ENCODE results near the gene SLC22A1.
"Not testable (repeated sequence)": the region's sequence is repeated elsewhere in the genome, so short reads cannot be mapped to it uniquely, and the experiment has no call there.

The SLC22A1 gene

GRCh38 chr6:160118620-160119229, 2.9 kb upstream of the SLC22A1 start:
- H3K27ac ChIP-seq (ENCODE audit: low read depth in 2 of 2, low read length in 2 of 2) = no peak overlapping the region

GRCh38 chr6:160120087-160120486, 1.5 kb upstream of the SLC22A1 start:
- Histone ChIP-seq H3K4me3 (ENCODE audit: low read length in 2 of 2) (no peak overlapping the region), H3K36me3 (ENCODE audit: control insufficient read depth in 2 of 2, insufficient read depth in 2 of 2, low read length in 2 of 2) (peaks cover 5 to 7% of the 10 kb centered on the region in 2 donors), H3K9ac (ENCODE audit: low read depth in 1 of 2, low read length in 2 of 2) (no peak overlapping the region)

More at GRCh38 chr6:160118620-160119229, 2.9 kb upstream of the SLC22A1 start:
- Histone ChIP-seq H3K4me1 (ENCODE audit: control insufficient read depth in 2 of 2, insufficient read depth in 2 of 2, low read length in 2 of 2) (no peaks in the 10 kb centered on the region), H3K9ac (ENCODE audit: low read depth in 1 of 2, low read length in 2 of 2) (no peak overlapping the region), H3K27me3 (ENCODE audit: control insufficient read depth in 2 of 2, insufficient read depth in 2 of 2, low read length in 2 of 2) (no peaks in the 10 kb centered on the region), H3K4me3 (ENCODE audit: low read length in 2 of 2) (no peak overlapping the region), H3K36me3 (ENCODE audit: control insufficient read depth in 2 of 2, insufficient read depth in 2 of 2, low read length in 2 of 2) (peaks cover 5 to 7% of the 10 kb centered on the region in 2 donors), H3K9me3 (ENCODE audit: control insufficient read depth in 2 of 2, low read length in 2 of 2) (no peaks in the 10 kb centered on the region)

GRCh38 chr6:160121981-160122380, 366 bp downstream of the SLC22A1 start:
- Histone ChIP-seq H3K4me1 (ENCODE audit: control insufficient read depth in 2 of 2, insufficient read depth in 2 of 2, low read length in 2 of 2) (no peaks in the 10 kb centered on the region), H3K36me3 (ENCODE audit: control insufficient read depth in 2 of 2, insufficient read depth in 2 of 2, low read length in 2 of 2) (peaks cover 5 to 7% of the 10 kb centered on the region in 2 donors), H3K4me3 (ENCODE audit: low read length in 2 of 2) (no peak overlapping the region), H3K27ac (ENCODE audit: low read depth in 2 of 2, low read length in 2 of 2) (no peak overlapping the region), H3K9ac (ENCODE audit: low read depth in 1 of 2, low read length in 2 of 2) (no peak overlapping the region), H3K27me3 (ENCODE audit: control insufficient read depth in 2 of 2, insufficient read depth in 2 of 2, low read length in 2 of 2) (no peaks in the 10 kb centered on the region), H3K9me3 (ENCODE audit: control insufficient read depth in 2 of 2, low read length in 2 of 2) (no peaks in the 10 kb centered on the region)

More at GRCh38 chr6:160120087-160120486, 1.5 kb upstream of the SLC22A1 start:
- H3K27me3 ChIP-seq (ENCODE audit: control insufficient read depth in 2 of 2, insufficient read depth in 2 of 2, low read length in 2 of 2) = no peaks in the 10 kb centered on the region
- H3K4me1 ChIP-seq (ENCODE audit: control insufficient read depth in 2 of 2, insufficient read depth in 2 of 2, low read length in 2 of 2) = no peaks in the 10 kb centered on the region
- no peak overlapping the region for H3K27ac ChIP-seq (ENCODE audit: low read depth in 2 of 2, low read length in 2 of 2)
- H3K9me3 ChIP-seq (ENCODE audit: control insufficient read depth in 2 of 2, low read length in 2 of 2) = no peaks in the 10 kb centered on the region

- Histone ChIP-seq H3K4me1 (ENCODE audit: control insufficient read depth in 2 of 2, insufficient read depth in 2 of 2, low read length in 2 of 2) (no peaks in the 10 kb centered on the region), H3K9ac (ENCODE audit: low read depth in 1 of 2, low read length in 2 of 2) (no peak overlapping the region), H3K27me3 (ENCODE audit: control insufficient read depth in 2 of 2, insufficient read depth in 2 of 2, low read length in 2 of 2) (no peaks in the 10 kb centered on the region), H3K4me3 (ENCODE audit: low read length in 2 of 2) (no peak overlapping the region), H3K36me3 (ENCODE audit: control insufficient read depth in 2 of 2, insufficient read depth in 2 of 2, low read length in 2 of 2) (peaks cover under 1 to 2% of the 10 kb centered on the region in 2 donors), H3K9me3 (ENCODE audit: control insufficient read depth in 2 of 2, low read length in 2 of 2) (no peaks in the 10 kb centered on the region), H3K27ac (ENCODE audit: low read depth in 2 of 2, low read length in 2 of 2) (no peak overlapping the region)
These were observed 1.1 kb downstream of the SLC22A1 start for GRCh38 chr6:160122744-160123143.

DNA sequence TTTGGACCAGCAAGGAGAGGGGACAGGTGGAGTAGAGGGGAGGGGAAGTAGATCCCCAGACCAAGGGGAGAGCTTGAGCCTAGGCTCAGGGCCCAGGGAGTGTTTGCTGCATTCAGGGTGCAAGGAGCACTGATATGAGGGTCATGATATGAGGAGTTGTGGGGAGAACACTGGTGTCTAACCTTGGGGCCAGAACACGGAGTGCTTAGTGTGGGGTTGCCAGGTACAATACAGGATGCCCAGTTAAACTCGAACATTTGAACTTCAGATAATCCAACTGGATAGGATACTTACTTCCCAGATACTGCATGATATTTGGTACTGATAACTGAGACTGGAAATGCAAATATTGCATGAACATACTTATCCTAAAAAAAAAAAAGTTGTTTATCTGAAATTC, 2.4 kb downstream of the SLC22A1 start:
- Histone ChIP-seq H3K27ac (ENCODE audit: low read depth in 2 of 2, low read length in 2 of 2) (no peak overlapping the region), H3K4me3 (ENCODE audit: low read length in 2 of 2) (no peak overlapping the region), H3K9me3 (ENCODE audit: control insufficient read depth in 2 of 2, low read length in 2 of 2) (no peaks in the 10 kb centered on the region), H3K36me3 (ENCODE audit: control insufficient read depth in 2 of 2, insufficient read depth in 2 of 2, low read length in 2 of 2) (no peaks in the 10 kb centered on the region), H3K27me3 (ENCODE audit: control insufficient read depth in 2 of 2, insufficient read depth in 2 of 2, low read length in 2 of 2) (no peaks in the 10 kb centered on the region), H3K4me1 (ENCODE audit: control insufficient read depth in 2 of 2, insufficient read depth in 2 of 2, low read length in 2 of 2) (no peaks in the 10 kb centered on the region), H3K9ac (ENCODE audit: low read depth in 1 of 2, low read length in 2 of 2) (no peak overlapping the region)

DNA sequence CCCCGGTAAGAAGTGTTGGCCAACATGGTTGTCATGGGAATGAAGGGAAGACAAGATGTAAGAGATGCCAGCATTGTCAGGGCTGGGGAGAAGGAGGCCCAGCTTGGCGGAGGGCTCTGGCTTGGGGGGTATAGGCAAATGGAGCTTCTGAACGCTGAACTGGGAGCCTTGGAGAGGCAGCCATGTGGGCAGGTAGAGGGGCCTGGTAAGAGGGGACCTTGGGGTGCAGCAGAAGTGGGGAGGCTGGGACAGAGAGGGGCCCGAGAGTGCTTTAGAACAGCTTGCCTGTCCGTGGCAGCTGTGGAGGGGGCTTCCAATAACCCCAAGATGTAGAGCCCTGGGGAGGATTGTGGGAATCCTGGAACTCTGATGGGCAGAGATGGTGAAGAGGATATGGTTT, 3.0 kb downstream of the SLC22A1 start:
- Histone ChIP-seq H3K9ac (ENCODE audit: low read depth in 1 of 2, low read length in 2 of 2) (no peak overlapping the region), H3K4me3 (ENCODE audit: low read length in 2 of 2) (no peak overlapping the region), H3K4me1 (ENCODE audit: control insufficient read depth in 2 of 2, insufficient read depth in 2 of 2, low read length in 2 of 2) (no peaks in the 10 kb centered on the region), H3K36me3 (ENCODE audit: control insufficient read depth in 2 of 2, insufficient read depth in 2 of 2, low read length in 2 of 2) (no peaks in the 10 kb centered on the region), H3K27ac (ENCODE audit: low read depth in 2 of 2, low read length in 2 of 2) (no peak overlapping the region), H3K27me3 (ENCODE audit: control insufficient read depth in 2 of 2, insufficient read depth in 2 of 2, low read length in 2 of 2) (no peaks in the 10 kb centered on the region), H3K9me3 (ENCODE audit: control insufficient read depth in 2 of 2, low read length in 2 of 2) (no peaks in the 10 kb centered on the region)

DNA sequence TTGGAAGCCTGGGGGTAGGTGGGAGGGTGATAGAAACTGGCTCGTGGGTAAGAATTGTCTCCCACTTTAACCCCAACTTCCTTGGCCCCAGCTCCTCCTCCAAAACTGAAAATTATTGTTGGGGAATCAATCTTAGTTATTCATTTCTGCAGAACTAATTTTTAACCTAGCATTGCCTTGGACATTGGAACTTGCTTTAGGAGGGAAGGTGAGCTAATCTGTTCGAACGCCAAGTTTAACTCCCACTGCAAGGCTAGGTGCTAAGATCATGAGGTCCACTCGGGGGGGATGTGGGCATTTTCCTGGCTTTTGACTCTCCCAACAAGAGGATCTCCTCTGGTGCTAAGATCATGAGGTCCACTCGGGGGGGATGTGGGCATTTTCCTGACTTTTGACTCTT, 3.5 kb downstream of the SLC22A1 start:
- not testable (repeated sequence) for H3K4me3 ChIP-seq (ENCODE audit: low read length in 2 of 2); H3K27ac ChIP-seq (ENCODE audit: low read depth in 2 of 2, low read length in 2 of 2)

DNA sequence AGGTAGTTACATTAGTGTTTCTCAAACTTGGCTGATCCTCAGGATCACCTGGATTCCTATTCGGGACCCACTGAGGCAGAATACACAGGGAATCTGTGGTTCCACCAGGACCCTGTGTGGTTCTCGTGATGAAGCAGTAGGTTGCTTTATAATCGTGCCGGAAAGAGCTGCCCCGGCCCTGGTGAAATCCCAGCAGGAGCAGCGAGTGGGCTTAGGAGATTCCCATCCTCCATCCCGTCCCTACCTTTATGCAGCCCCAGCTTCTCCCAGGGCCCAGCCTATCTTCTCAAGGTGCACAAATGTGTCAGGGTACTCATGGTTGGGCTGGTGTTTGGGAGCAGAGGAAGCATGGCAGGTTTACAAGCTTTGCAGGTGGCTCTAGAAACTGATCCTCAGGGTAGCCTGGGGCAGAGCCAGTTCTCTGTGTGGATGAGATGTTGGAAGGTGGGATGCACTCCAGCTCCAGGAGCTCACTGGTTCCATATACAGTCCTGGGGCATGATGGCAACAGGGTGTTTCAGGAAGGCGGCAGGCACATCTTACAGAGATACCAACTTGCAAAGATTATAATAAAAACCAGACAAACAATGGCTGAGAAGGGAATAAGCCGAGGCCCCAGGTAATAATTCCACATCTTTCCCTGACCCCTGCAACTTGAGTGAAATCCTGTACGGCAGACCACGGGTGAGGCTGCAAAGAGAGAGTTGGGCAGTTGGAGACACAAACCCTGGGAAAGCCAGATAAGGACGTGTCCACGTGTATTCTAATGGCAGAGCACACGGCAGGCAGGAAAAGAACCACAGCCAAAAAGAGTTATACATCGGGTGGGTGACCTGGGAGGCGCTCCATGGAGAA, 5.9 kb downstream of the SLC22A1 start:
- Histone ChIP-seq H3K9ac (ENCODE audit: low read depth in 1 of 2, low read length in 2 of 2) (no peak overlapping the region), H3K4me1 (ENCODE audit: control insufficient read depth in 2 of 2, insufficient read depth in 2 of 2, low read length in 2 of 2) (no peaks in the 10 kb centered on the region), H3K4me3 (ENCODE audit: low read length in 2 of 2) (no peak overlapping the region), H3K9me3 (ENCODE audit: control insufficient read depth in 2 of 2, low read length in 2 of 2) (no peaks in the 10 kb centered on the region), H3K27me3 (ENCODE audit: control insufficient read depth in 2 of 2, insufficient read depth in 2 of 2, low read length in 2 of 2) (no peaks in the 10 kb centered on the region), H3K36me3 (ENCODE audit: control insufficient read depth in 2 of 2, insufficient read depth in 2 of 2, low read length in 2 of 2) (no peaks in the 10 kb centered on the region), H3K27ac (ENCODE audit: low read depth in 2 of 2, low read length in 2 of 2) (no peak overlapping the region)

More for the DNA sequence above, 3.5 kb downstream of the SLC22A1 start:
- not testable (repeated sequence) for H3K36me3 ChIP-seq (ENCODE audit: control insufficient read depth in 2 of 2, insufficient read depth in 2 of 2, low read length in 2 of 2); H3K4me1 ChIP-seq (ENCODE audit: control insufficient read depth in 2 of 2, insufficient read depth in 2 of 2, low read length in 2 of 2); H3K27me3 ChIP-seq (ENCODE audit: control insufficient read depth in 2 of 2, insufficient read depth in 2 of 2, low read length in 2 of 2); H3K9ac ChIP-seq (ENCODE audit: low read depth in 1 of 2, low read length in 2 of 2); H3K9me3 ChIP-seq (ENCODE audit: control insufficient read depth in 2 of 2, low read length in 2 of 2)

DNA sequence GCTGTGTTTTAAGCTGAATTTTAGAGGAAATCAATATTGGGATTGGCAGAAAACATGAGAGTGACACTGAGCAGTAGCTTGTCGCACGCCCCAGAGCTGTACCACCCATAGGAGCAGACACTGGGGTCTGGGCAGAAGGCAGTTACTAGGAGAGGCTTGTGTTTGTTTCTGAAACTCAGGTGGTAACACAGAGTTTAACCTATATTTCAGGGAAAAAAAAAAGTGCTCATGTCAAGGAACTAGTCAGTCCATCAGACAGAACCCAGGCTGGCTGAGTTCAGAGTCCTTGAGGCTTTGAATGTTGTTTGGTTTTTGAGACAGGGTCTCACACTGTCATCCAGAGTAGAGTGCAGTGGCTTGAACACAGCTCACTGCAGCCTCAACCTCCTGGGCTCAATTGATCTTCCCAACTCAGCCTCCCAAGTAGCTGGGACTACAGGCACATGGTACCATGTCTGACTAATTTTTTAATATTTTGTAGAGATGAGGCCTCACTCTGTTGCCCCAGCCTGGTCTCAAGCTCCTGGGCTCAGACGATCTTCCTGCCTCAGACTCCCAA, 6.6 kb downstream of the SLC22A1 start:
- Histone ChIP-seq H3K36me3 (ENCODE audit: control insufficient read depth in 2 of 2, insufficient read depth in 2 of 2, low read length in 2 of 2) (no peaks in the 10 kb centered on the region), H3K9ac (ENCODE audit: low read depth in 1 of 2, low read length in 2 of 2) (no peak overlapping the region), H3K4me3 (ENCODE audit: low read length in 2 of 2) (no peak overlapping the region), H3K27ac (ENCODE audit: low read depth in 2 of 2, low read length in 2 of 2) (no peak overlapping the region), H3K4me1 (ENCODE audit: control insufficient read depth in 2 of 2, insufficient read depth in 2 of 2, low read length in 2 of 2) (no peaks in the 10 kb centered on the region), H3K27me3 (ENCODE audit: control insufficient read depth in 2 of 2, insufficient read depth in 2 of 2, low read length in 2 of 2) (no peaks in the 10 kb centered on the region), H3K9me3 (ENCODE audit: control insufficient read depth in 2 of 2, low read length in 2 of 2) (no peaks in the 10 kb centered on the region)

DNA sequence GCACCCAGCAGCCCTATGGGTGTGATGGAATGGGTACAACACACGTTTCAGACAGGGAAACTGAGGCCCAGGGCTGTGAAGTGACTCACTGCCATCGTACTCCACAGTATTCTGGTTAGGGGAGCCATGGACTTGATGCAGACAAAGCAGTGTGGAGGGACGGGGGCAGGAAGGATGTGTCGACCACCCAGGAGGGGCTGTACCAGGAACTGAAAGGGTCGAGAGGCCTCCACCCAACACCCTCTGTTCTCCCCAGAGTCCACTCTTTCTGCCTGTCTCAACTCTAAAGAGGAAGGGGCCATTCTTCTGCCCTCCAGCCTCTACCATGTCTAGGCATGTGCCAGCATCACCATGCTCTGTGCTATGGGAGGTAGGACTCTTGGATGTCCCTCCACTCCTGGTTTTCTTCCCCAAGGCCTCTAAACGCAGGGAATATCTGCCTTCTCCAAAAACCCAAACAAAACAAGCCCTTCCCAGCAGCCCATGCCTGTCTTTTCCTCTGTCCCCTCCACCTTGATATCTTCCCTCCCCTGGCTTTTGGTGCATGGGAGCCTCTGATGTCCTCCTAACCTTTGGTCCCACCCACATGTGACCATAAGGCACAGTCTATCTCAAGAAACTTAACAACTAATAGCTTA, 7.4 kb downstream of the SLC22A1 start:
- Histone ChIP-seq H3K4me3 (ENCODE audit: low read length in 2 of 2) (no peak overlapping the region), H3K9me3 (ENCODE audit: control insufficient read depth in 2 of 2, low read length in 2 of 2) (no peaks in the 10 kb centered on the region), H3K4me1 (ENCODE audit: control insufficient read depth in 2 of 2, insufficient read depth in 2 of 2, low read length in 2 of 2) (no peaks in the 10 kb centered on the region), H3K9ac (ENCODE audit: low read depth in 1 of 2, low read length in 2 of 2) (no peak overlapping the region), H3K27me3 (ENCODE audit: control insufficient read depth in 2 of 2, insufficient read depth in 2 of 2, low read length in 2 of 2) (no peaks in the 10 kb centered on the region), H3K36me3 (ENCODE audit: control insufficient read depth in 2 of 2, insufficient read depth in 2 of 2, low read length in 2 of 2) (no peaks in the 10 kb centered on the region), H3K27ac (ENCODE audit: low read depth in 2 of 2, low read length in 2 of 2) (no peak overlapping the region)
